ENCODE data around the gene CBX8.

Gene CBX8

DNA sequence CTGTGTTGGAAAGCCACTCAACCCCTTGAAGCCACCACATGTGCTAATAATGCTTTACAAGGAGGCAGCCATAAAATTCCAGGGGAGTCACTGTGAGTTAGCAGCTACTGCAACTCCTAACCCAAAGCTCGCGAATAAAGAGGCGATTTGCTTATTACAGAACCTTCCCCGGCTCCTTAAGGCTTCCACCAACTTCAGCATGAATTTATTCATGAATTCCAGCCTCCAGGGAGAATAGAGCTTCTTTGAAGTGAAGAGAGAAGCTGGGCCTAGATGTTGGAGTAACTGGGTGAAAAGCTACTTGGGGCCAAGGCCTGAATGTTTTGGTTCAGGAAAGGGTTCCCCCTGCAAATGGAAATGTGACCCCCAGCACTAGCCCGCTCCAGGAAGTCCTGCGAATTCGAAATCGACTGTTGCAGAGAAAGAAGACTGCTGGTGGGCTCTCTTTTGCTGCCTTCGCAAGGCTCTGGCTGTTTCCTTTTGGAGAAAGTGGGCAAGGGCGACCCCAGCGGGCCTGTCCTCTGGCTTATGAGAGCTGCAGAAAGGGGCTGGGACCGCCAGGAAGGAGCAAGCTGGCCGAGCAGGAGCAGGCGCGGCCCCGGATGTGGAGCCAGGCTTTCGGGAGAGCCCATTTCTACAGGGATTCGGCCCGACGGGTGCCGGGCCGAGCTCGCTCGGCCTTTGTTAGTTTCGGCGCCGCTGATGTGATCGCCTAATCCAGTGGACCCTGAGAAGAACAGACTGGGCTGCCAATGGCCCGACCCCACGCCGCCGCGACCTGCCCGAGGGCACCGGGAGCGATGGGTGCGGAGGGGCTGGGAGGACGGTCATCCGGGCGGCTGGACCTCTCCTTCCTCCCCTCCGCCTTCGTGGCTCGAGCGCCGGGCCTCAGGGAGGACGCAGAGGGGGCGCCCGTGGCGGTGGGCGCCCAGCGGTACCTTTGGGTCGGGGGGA is 7.6 kb downstream of the CBX8 start:
- no peak overlapping the region for H3K27ac Mint-ChIP-seq

DNA sequence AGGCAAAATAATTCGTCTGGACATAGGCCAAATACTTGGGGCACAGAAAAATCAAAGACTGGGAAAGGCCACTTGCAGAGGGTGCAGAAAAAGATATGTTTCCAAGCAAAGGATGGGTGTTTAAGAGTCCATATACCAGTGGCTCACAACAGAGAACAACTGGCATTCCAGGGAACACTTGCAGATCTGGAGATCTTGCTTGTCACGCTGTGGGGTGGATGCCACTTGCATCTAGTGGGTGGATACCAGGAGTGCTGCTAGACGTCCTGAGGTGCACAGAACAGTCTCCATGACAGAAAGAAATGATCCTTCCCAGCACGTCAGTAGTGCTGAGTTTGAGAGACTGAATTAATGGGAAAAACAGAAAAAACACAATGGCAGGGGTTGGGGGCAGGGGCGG is 8.4 kb downstream of the CBX8 start:
- Mint-ChIP-seq H3K36me3 (ENCODE audit: low read depth) (no peaks in the 10 kb centered on the region), H3K4me1 (ENCODE audit: low read depth) (peaks cover 12% of the 10 kb centered on the region), H3K27ac (no peak overlapping the region), H3K4me3 (no peak overlapping the region), H3K9me3 (no peaks in the 10 kb centered on the region), H3K27me3 (peaks cover 52% of the 10 kb centered on the region)

More for the DNA sequence above, 7.6 kb downstream of the CBX8 start:
- H3K4me3 Mint-ChIP-seq = no peak overlapping the region
- peaks cover 12% of the 10 kb centered on the region for H3K4me1 Mint-ChIP-seq (ENCODE audit: low read depth)
- no peaks in the 10 kb centered on the region for H3K9me3 Mint-ChIP-seq
- no peaks in the 10 kb centered on the region for H3K36me3 Mint-ChIP-seq (ENCODE audit: low read depth)
- H3K27me3 Mint-ChIP-seq = peaks cover 56% of the 10 kb centered on the region

DNA sequence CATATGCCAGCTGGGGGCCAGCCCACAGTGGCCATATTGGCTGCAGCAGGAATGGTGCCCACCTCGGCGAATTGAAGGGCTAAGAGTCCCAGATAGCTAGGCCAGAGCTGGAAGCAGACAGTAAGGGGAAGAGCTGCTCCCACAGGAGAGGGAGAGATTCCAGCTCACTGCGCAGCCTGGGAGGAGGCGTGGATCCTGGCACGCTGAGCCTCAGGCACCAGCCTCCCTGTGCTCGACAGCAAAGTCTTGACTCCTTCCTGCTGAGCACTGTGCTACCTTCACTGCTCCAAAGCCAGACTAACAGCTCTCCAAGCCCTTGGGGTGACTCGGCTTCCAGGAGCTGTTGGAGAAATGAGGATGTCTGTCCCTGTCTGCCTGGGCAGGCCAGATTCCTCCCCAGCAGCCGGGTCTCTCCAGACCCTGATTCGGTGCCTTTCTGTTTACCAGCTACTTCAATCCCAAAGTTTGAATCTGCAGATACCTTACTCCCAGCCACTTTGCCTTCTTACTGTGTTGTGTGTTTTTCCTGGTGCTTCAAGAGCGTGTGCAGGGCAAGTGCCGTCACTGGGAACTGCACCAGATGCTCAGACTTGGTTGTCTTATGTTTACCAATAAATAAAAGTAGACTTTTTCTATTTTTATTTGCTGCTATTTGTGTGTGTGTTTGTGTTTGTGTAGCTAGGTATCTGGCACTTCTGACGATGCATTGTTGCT is 9.8 kb downstream of the CBX8 start:
- H3K4me1 Mint-ChIP-seq (ENCODE audit: low read depth) = peaks cover 9% of the 10 kb centered on the region
- peaks cover 52% of the 10 kb centered on the region for H3K27me3 Mint-ChIP-seq
- H3K27ac Mint-ChIP-seq = no peak overlapping the region
- no peaks in the 10 kb centered on the region for H3K36me3 Mint-ChIP-seq (ENCODE audit: low read depth)
- no peak overlapping the region for H3K4me3 Mint-ChIP-seq
- H3K9me3 Mint-ChIP-seq = no peaks in the 10 kb centered on the region

DNA sequence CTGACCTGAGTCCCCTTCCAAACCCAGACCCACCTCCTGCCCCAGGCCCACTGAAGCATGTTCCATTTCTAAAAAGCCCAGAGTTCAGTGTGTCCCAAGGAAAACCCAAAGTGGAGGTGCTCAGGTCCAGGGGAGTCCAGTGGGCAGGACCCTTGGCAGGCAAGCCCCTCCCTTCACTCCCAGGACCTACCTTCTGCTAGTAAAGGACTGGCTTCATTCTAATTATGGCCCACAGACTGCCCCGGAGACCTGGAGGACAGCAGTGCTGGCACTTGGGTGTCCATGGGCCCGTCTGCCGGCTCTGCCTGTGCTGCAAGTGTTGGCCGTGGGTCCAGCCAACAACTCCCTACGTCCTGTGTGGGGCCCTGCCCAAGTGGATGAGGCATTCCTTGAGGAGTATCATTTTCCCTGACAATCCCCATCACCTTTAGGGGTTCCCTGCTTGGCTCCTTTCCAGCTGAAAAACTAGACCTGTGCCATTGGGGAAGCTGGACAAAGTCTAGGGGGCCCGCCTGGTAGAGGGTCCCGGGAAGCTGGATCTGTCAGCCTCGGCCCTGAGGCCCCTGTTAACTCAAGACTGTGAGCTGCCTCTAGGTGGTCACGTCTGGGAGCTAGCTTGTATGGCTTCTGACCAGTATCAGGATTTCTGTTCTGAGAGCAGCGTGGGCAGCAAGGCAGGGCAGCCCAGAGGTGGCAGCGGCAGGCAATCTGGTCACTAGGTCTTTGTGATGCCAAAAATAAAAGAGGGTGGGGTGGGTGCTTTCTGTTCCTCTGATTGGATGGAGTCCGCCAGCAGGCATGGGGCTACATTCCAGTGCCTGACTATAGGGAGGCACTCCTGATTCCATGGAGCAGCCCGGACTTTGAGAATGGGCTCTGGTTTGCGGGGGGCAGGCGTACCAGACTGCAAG is 10.7 kb downstream of the CBX8 start:
- H3K36me3 Mint-ChIP-seq (ENCODE audit: low read depth) = no peaks in the 10 kb centered on the region
- H3K27me3 Mint-ChIP-seq = peaks cover 51% of the 10 kb centered on the region
- no peak overlapping the region for H3K4me3 Mint-ChIP-seq
- H3K4me1 Mint-ChIP-seq (ENCODE audit: low read depth) = peaks cover 16% of the 10 kb centered on the region
- no peak overlapping the region for H3K27ac Mint-ChIP-seq
- H3K9me3 Mint-ChIP-seq = no peaks in the 10 kb centered on the region

DNA sequence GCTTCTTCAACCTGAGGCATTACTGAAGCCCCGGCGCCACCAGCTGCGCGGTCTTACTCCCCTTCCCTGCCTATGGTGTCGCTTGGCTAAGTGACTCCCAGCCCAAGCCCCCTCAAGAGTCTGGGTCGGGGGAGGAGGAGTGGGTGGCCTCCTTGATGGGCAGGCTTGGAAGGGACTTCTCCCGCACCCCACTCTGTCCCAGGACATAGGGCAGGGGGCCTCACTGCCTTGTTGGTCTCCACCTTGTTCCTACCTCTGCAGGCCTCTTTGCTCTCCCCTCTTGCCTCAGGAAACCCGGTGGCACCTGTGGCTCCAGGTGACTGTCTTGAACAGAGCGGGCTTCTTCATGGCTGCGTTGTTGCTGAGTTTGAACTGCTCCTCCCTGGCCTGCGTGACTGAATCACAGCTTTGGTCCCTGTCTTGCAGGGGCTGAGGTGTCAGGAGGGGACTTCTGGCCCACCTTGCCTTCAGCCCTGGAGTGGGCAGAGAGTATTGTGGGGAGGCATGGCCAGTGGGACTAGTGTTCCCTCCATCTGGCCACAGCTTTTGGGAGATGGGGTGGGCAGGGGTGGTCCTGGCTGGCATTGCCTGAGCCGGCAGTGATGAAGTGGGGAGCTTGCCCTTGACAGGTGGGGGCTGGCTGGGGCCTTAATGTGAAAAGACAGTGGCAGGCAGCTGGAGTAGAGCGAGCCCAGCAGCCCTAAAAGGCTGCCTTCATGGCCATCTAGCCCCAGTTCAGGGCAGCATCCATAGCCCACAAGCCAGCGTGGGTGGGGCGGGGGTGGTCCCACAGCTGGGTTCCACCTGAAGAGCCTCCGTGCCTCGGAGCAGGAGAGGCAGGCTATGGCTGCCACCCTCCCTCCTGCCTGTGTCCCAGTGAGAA is 11.6 kb downstream of the CBX8 start:
- Mint-ChIP-seq H3K9me3 (no peaks in the 10 kb centered on the region), H3K4me1 (ENCODE audit: low read depth) (peaks cover 15% of the 10 kb centered on the region), H3K27me3 (peaks cover 54% of the 10 kb centered on the region), H3K4me3 (no peak overlapping the region), H3K27ac (no peak overlapping the region), H3K36me3 (ENCODE audit: low read depth) (no peaks in the 10 kb centered on the region)

DNA sequence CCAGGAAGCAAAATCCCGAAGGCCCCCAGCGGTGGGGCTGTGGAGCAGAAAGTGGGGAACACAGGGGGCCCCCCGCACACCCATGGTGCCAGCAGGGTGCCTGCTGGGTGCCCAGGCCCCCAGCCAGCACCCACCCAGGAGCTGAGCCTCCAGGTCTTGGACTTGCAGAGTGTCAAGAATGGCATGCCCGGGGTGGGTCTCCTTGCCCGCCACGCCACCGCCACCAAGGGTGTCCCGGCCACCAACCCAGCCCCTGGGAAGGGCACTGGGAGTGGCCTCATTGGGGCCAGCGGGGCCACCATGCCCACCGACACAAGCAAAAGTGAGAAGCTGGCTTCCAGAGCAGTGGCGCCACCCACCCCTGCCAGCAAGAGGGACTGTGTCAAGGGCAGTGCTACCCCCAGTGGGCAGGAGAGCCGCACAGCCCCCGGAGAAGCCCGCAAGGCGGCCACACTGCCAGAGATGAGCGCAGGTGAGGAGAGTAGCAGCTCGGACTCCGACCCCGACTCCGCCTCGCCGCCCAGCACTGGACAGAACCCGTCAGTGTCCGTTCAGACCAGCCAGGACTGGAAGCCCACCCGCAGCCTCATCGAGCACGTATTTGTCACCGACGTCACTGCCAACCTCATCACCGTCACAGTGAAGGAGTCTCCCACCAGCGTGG is 12.4 kb downstream of the CBX8 start:
- Mint-ChIP-seq H3K4me1 (ENCODE audit: low read depth) (peaks cover 17% of the 10 kb centered on the region), H3K27ac (no peak overlapping the region), H3K36me3 (ENCODE audit: low read depth) (no peaks in the 10 kb centered on the region), H3K4me3 (no peak overlapping the region), H3K9me3 (no peaks in the 10 kb centered on the region), H3K27me3 (peaks cover 60% of the 10 kb centered on the region)

DNA sequence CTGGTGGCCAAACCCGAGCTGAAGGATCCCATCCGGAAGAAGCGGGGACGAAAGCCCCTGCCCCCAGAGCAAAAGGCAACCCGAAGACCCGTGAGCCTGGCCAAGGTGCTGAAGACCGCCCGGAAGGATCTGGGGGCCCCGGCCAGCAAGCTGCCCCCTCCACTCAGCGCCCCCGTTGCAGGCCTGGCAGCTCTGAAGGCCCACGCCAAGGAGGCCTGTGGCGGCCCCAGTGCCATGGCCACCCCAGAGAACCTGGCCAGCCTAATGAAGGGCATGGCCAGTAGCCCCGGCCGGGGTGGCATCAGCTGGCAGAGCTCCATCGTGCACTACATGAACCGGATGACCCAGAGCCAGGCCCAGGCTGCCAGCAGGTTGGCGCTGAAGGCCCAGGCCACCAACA is 13.0 kb downstream of the CBX8 start:
- H3K9me3 Mint-ChIP-seq = no peaks in the 10 kb centered on the region
- no peaks in the 10 kb centered on the region for H3K36me3 Mint-ChIP-seq (ENCODE audit: low read depth)
- no peak overlapping the region for H3K27ac Mint-ChIP-seq
- H3K4me1 Mint-ChIP-seq (ENCODE audit: low read depth) = peaks cover 20% of the 10 kb centered on the region
- H3K4me3 Mint-ChIP-seq = no peak overlapping the region
- H3K27me3 Mint-ChIP-seq = peaks cover 60% of the 10 kb centered on the region

DNA sequence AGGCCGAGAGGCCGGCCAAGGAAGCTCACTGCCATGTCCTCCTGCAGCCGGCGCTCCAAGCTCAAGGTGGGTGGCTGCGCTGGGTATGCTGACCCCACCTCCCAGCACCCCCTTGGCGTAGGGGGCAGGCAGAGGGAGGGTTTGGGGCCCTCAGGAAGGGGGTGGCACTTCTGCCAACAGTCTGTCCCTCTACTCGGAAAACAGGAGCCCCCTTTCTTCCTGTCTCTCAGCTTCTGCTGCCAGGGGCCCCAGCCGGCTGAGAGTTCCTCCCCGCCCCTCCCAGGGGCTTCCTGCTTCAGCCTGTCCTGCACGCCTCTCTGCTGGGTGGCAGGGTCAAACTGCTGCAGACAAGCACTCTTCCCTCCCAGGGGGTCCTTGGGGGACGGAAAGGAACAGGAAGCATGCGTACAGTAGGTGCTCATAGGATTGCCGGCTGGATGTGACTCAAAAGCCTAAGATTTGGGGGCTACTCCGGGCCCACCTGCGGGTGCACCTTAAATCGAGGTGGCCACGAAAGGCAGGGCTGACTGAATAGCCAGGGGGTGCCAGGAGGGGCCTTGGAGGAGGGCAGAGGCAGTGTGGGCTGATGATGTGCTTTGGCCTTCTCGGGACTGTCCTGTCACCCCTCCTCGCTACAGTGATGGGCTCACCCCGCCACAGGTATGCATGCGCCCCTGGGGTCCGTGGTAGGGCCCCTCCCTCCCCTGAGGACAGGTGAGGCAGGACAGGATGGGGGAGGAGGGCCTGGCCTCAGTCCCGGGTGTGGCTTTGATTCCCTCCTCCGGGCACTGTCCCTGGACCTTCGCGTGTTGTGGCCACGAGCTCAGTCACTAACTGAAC is 14.9 kb downstream of the CBX8 start:
- Mint-ChIP-seq H3K27me3 (peaks cover 47% of the 10 kb centered on the region), H3K4me3 (no peak overlapping the region), H3K9me3 (no peaks in the 10 kb centered on the region), H3K27ac (no peak overlapping the region), H3K4me1 (ENCODE audit: low read depth) (peaks cover 24% of the 10 kb centered on the region), H3K36me3 (ENCODE audit: low read depth) (no peaks in the 10 kb centered on the region)

DNA sequence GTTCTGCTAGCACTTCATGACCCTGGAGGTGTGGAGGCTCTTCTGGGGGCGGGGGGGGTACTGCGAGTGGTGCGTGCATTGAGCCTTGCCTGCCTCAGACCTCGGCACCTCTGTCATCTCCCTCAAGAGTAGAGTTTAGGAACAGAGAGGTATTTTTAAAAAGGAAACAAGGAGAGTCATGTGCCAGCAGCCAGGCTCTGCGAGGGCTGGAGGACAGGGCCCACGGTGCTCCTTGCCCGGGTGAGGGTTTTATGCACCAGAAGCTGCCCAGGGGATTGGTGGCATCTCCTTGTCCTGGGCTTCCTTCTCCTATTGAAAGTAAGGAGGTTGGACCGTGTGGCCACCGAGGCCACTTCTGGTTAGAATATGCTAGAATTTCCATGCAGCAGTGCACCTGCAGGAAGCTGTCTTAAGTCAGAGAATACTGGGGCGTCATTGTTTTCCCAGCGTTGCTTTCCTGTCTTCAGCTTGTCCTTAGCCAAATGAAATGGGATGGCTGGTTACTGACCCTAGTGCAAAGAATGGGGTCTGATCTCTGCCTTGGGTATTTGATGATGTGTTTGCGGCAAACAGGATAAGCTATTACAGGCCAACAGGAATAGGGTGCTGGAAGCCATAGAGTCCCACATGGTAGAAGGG is 15.7 kb downstream of the CBX8 start:
- H3K4me1 Mint-ChIP-seq (ENCODE audit: low read depth) = peaks cover 28% of the 10 kb centered on the region
- H3K36me3 Mint-ChIP-seq (ENCODE audit: low read depth) = no peaks in the 10 kb centered on the region
- H3K27me3 Mint-ChIP-seq = peaks cover 50% of the 10 kb centered on the region
- H3K9me3 Mint-ChIP-seq = no peaks in the 10 kb centered on the region
- H3K4me3 Mint-ChIP-seq = no peak overlapping the region
- no peak overlapping the region for H3K27ac Mint-ChIP-seq

DNA sequence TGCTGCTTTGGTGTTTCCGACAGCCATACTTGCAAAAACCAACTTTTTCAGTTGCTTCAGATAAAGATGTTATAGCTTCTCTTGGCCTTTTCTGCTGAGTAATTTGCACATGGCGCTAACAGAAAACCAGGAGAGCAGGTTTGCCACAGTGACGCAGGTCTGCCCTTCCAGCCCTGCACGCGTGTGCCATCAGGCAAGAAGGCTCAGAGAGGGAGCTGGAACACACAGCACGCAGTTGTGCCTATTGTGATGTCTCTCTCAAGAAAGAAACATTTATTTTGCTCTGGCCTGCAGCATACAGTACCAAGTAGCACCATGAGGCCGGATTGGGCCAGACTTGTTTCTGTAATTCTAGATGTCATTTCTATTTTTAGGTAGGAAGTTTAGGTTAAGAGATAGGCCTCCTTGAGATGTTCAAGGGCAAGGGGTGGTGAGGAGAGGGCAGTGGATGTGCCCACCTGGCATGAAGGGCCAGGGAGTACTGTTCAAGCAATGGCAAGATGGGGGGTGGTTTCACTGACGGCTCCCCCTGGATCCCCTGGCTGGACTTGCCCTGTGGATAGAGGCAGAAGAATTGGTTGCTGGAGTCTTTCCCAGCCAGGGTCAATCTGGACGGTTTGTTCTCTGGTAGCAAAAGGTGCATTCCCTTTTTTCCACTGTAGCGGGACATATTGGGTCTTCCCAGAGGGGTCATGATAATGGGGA is 17.1 kb downstream of the CBX8 start:
- H3K9me3 Mint-ChIP-seq = no peaks in the 10 kb centered on the region
- H3K36me3 Mint-ChIP-seq (ENCODE audit: low read depth) = no peaks in the 10 kb centered on the region
- H3K27ac Mint-ChIP-seq = no peak overlapping the region
- peaks cover 28% of the 10 kb centered on the region for H3K4me1 Mint-ChIP-seq (ENCODE audit: low read depth)
- peak overlapping the region; percentile 87 for H3K4me3 Mint-ChIP-seq
- H3K27me3 Mint-ChIP-seq = peaks cover 57% of the 10 kb centered on the region

DNA sequence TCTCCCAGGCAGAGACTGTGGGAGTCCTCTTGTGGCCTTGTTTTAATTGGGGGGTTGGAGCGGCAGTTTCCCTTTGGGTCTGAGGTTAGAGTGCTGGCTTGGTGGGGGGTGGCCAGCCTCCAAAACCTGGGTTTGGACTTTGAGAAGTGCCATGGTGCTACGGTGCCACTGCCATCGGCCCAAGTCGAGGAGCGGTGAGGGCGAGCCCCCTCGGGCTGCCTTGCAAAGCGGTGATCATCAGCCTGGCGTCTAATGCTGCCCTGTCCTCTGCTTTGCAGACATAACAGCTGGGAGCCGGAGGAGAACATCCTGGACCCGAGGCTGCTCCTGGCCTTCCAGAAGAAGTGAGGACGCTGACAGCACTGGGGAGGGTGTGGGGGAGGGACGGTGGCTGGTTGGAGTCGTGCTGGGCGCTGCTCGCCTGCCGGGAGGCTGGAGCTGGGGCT is 17.8 kb downstream of the CBX8 start:
- Mint-ChIP-seq H3K4me1 (ENCODE audit: low read depth) (peaks cover 28% of the 10 kb centered on the region), H3K4me3 (peak overlapping the region; percentile 87), H3K27me3 (peaks cover 63% of the 10 kb centered on the region), H3K36me3 (ENCODE audit: low read depth) (no peaks in the 10 kb centered on the region), H3K27ac (peak overlapping the region; percentile 79), H3K9me3 (no peaks in the 10 kb centered on the region)

DNA sequence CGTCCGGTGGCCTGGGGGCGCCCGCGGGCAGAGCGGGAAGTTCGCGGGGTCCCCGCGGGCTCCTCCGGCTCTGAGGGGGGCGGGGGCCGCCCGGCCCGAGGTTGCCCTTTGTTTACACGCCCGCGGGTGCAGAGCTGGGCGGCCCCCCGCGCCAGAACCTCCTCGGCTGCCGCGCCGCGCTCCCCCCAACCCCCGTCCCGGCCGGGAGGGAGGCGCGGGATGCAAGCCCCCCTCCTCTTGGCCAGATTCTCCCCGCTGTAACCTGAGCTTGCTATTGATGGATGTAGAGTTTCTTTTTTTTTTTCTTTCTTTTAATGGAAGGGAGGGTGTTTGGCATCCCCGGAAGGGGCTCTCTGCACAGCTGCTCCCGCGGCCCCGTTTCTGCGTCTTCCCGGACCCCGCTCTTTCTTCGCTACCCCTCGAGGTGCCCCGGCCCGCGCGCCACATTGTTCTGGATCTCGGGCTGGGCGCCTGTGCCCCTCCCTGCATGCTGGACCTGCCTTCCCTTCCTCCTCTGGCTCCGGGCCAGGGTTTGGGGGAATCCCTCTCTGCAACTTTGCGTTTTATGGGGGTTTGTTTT is 18.3 kb downstream of the CBX8 start:
- peaks cover 68% of the 10 kb centered on the region for H3K27me3 Mint-ChIP-seq
- H3K4me1 Mint-ChIP-seq (ENCODE audit: low read depth) = peaks cover 28% of the 10 kb centered on the region
- H3K4me3 Mint-ChIP-seq = peak overlapping the region; percentile 87
- no peaks in the 10 kb centered on the region for H3K9me3 Mint-ChIP-seq
- H3K27ac Mint-ChIP-seq = peak overlapping the region; percentile 79
- no peaks in the 10 kb centered on the region for H3K36me3 Mint-ChIP-seq (ENCODE audit: low read depth)

All from stimulated activated naive CD8-positive, alpha-beta T cell treated with anti-CD3 and anti-CD28 coated beads, Interleukin-15, Interleukin-2, amounts not matched to agents 100 ng/mL and 50 ng/mL, for 24 hours (primary cell).